Heart left ventricle (tissue), 16 donors: Measurements from ENCODE around the gene PIR. TPM values are rescaled to one million over a fixed set of nuclear protein-coding genes. Genes with fewer than 3 reads are reported as not detected.
A peak's percentile ranks its signal among the peaks of the same experiment; 100 is the strongest.

ENCODE experiments used
- ATAC-seq, 4 donors: fragments of 200-7000 bp; cut with Tn5 transposase; one replicate each; pipeline ENCODE4 v1.9.1; 2020 to 2022; ENCODE audit warnings: moderate library complexity in 4 of 4, mild to moderate bottlenecking in 3 of 4, moderate number of reproducible peaks in 1 of 4
- DNase-seq, 5 donors: peaks; one replicate each; pipeline ENCODE4 v3.0.0-alpha.2; 2020
- H3K27ac ChIP-seq, 12 donors: fragments of 200-600 bp; sonication (generic) in 4 of 12; one replicate each; pipeline versions ENCODE4 v1.5.0 to v1.8.0; 2016 to 2022; ENCODE audit warnings: mild to moderate bottlenecking in 2 of 12
- H3K27me3 ChIP-seq, 9 donors: fragments of 200-600 bp; sonication (generic) in 2 of 9; one replicate each; pipeline versions ENCODE4 v1.5.1 to v1.8.0; 2016 to 2022; ENCODE audit warnings: mild to moderate bottlenecking in 3 of 9
- H3K36me3 ChIP-seq, 9 donors: fragments of 200-600 bp; sonication (generic) in 2 of 9; one replicate each; pipeline versions ENCODE4 v1.5.0 to v1.8.0; 2018 to 2022; ENCODE audit warnings: mild to moderate bottlenecking in 2 of 9
- H3K4me1 ChIP-seq, 12 donors: fragments of 200-600 bp; sonication (generic) in 4 of 12; one replicate each; pipeline versions ENCODE4 v1.5.0 to v1.8.0; 2016 to 2022; ENCODE audit warnings: mild to moderate bottlenecking in 3 of 12
- H3K4me3 ChIP-seq, 12 donors: fragments of 200-600 bp; sonication (generic) in 4 of 12; one replicate each; pipeline versions ENCODE4 v1.5.0 to v1.8.0; 2017 to 2022; ENCODE audit warnings: mild to moderate bottlenecking in 9 of 12, moderate library complexity in 4 of 12
- H3K9me3 ChIP-seq, 12 donors: fragments of 200-600 bp; sonication (generic) in 4 of 12; one replicate each; pipeline versions ENCODE4 v1.5.0 to v1.8.0; 2016 to 2022; ENCODE audit warnings: mild to moderate bottlenecking in 1 of 12
- POLR2A ChIP-seq, 2 donors: fragments of 450-650 bp; IDR thresholded peaks; one replicate each; pipeline ENCODE4 v1.6.1; 2017; ENCODE audit warnings: antibody characterized with exemption in 2 of 2, mild to moderate bottlenecking in 2 of 2, moderate library complexity in 2 of 2
- WGBS, 4 donors: extraction: QIAGEN DNeasy Blood & Tissue Kit in 2 of 4; methylation state at CpG; one replicate each; pipeline versions ENCODE4 v1.1.5 to v1.1.7; 2013 to 2018; 5-methylcytosine and 5-hydroxymethylcytosine counted together
- intact Hi-C, 10 donors: fragments of 100-400 bp; cut with DNase I; formaldehyde crosslinking; loops; one replicate each; pipeline versions ENCODE4 v1.11.1 to v1.14.2; 2022
- polyA plus RNA-seq, 2 donors: library from polyadenylated mRNA; stranded (reverse); fragments of 200-250 nt; gene quantifications; one replicate each; pipeline ENCODE4 v1.2.3, GENCODE V29; 2013
- total RNA-seq, 9 donors: library from RNA; depleted of rRNA in 2 of 9; stranded (reverse); fragments of >200 nt in 2 of 9; fragmentation: NEBNext Ultra II Directional in 3 of 9; extraction: Animal tissue kit (Norgen Biotek cat#: 25700) in 3 of 9; gene quantifications; one replicate each; pipeline versions ENCODE4 v1.1.0 to v1.2.4, GENCODE V29; 2016 to 2023
- TF ChIP-seq, protein P1 (sequence below), 12 donors: fragments of 200-600 bp; sonication (generic) in 4 of 12; IDR thresholded peaks; one replicate each; pipeline versions ENCODE4 v1.5.0 to v1.8.0; 2018 to 2022; ENCODE audit warnings: antibody characterized with exemption in 12 of 12, mild to moderate bottlenecking in 5 of 12
- donor health status: ischemic (EF 13 %, LVEDD 7.1; RV severe dilation, severe dysfunction).
- donor health status: healthy with polysubstance abuse.
- donor health status: DM: no; HTN: yes; CAD: no.
- donor health status: DM: no; HTN: no; CAD: no.
- donor health status: ischemic (EF 25% LVEDD 6.9; RV normal size, moderate dysfunction).
- donor health status: ischemic (EF 25% LVEDD 5.7; RV mildly dilated, moderate dysfunction).
- donor health status: healthy.
- donor health status: DM: yes; HTN: yes; CAD: no.
- donor health status: ischemic (EF 35%, LVEDD 5.7; RV mildly dilated, moderate dysfunction).
- donor health status: nonischemic (EF 11% LVEDD 7.7; RV severe dilation, severe dysfunction).
- donor health status: DM: yes; HTN: yes; CAD: no.
- donor health status: PGD.
- donor health status: ischemic (EF 29% LVEDD 5.4; RV normal size, mild dysfunction).
- donor health status: nonischemic (EF 23%, LVEDD 6.1; RV moderate dilation, normal function).

Gene PIR
- total and polyA plus RNA-seq, 11 donors = 6.9 to 19.9 (median 11.3) TPM

GRCh38 chrX:15509845-15510244 is 16.7 kb upstream of the PIR start:
- no peaks in the 10 kb centered on the region for H3K9me3 ChIP-seq
- no peak overlapping the region for H3K27ac ChIP-seq
- DNase-seq = no peak
- H3K4me3 ChIP-seq = no peak overlapping the region
- TF ChIP-seq POLR2A (IDR thresholded peaks at IDR 0.05) = no peak
- TF ChIP-seq, protein P1, sequence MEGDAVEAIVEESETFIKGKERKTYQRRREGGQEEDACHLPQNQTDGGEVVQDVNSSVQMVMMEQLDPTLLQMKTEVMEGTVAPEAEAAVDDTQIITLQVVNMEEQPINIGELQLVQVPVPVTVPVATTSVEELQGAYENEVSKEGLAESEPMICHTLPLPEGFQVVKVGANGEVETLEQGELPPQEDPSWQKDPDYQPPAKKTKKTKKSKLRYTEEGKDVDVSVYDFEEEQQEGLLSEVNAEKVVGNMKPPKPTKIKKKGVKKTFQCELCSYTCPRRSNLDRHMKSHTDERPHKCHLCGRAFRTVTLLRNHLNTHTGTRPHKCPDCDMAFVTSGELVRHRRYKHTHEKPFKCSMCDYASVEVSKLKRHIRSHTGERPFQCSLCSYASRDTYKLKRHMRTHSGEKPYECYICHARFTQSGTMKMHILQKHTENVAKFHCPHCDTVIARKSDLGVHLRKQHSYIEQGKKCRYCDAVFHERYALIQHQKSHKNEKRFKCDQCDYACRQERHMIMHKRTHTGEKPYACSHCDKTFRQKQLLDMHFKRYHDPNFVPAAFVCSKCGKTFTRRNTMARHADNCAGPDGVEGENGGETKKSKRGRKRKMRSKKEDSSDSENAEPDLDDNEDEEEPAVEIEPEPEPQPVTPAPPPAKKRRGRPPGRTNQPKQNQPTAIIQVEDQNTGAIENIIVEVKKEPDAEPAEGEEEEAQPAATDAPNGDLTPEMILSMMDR (IDR thresholded peaks at IDR 0.05) = no peak
- intact Hi-C loops = no loop called here
- H3K36me3 ChIP-seq = no peaks in the 10 kb centered on the region
- no peaks in the 10 kb centered on the region for H3K4me1 ChIP-seq
- H3K27me3 ChIP-seq = peaks cover 0 to 48% (median 0%) of the 10 kb centered on the region in 9 donors
- no peak for ATAC-seq

DNA sequence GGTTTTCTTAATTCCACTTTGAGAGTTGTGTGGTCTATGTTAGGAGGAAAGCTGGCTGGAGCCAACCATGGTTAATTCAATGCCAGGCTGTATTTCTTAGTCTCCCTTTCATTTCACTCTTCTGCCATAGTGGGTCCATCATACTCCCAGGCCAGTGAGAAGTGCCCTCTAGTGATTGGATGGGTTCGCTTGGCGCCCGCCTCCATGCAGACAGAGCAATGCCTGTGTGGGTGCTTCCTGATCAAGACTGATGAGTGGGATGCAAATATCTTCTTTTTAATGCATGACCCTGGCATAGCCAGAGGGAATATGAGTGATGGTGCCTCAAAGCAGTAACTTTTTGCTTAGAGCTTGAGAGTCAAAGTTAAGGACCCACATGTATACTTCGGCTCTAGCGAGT is 13.9 kb upstream of the PIR start:
- intact Hi-C loops = no loop called here
- Histone ChIP-seq H3K4me3 (no peak overlapping the region), H3K27me3 (peaks cover 0 to 52% (median 0%) of the 10 kb centered on the region in 9 donors), H3K4me1 (no peaks in the 10 kb centered on the region), H3K27ac (no peak overlapping the region), H3K9me3 (no peaks in the 10 kb centered on the region), H3K36me3 (no peaks in the 10 kb centered on the region)
- TF ChIP-seq, protein P1 (IDR thresholded peaks at IDR 0.05) = no peak
- no peak for TF ChIP-seq POLR2A (IDR thresholded peaks at IDR 0.05)
- ATAC-seq (no peak), DNase-seq (no peak)
- WGBS, 4 donors = 70 to 98% (median 89%) methylated on average over 5 of the region's 5 CpGs

- Histone ChIP-seq H3K4me3 (no peak overlapping the region), H3K9me3 (no peaks in the 10 kb centered on the region), H3K27ac (no peak overlapping the region), H3K36me3 (no peaks in the 10 kb centered on the region), H3K4me1 (peaks cover 0 to 2% (median 0%) of the 10 kb centered on the region in 12 donors), H3K27me3 (peaks cover 0 to 58% (median 0%) of the 10 kb centered on the region in 9 donors)
- DNase-seq (no peak), ATAC-seq (no peak)
- intact Hi-C loops = no loop called here
- TF ChIP-seq, protein P1 (IDR thresholded peaks at IDR 0.05) = no peak
- TF ChIP-seq POLR2A (IDR thresholded peaks at IDR 0.05) = no peak
- 56 to 92% (median 72%) methylated on average over 3 of the region's 3 CpGs for WGBS, 4 donors
Measured at GRCh38 chrX:15505101-15505500, 12.0 kb upstream of the PIR start.

DNA sequence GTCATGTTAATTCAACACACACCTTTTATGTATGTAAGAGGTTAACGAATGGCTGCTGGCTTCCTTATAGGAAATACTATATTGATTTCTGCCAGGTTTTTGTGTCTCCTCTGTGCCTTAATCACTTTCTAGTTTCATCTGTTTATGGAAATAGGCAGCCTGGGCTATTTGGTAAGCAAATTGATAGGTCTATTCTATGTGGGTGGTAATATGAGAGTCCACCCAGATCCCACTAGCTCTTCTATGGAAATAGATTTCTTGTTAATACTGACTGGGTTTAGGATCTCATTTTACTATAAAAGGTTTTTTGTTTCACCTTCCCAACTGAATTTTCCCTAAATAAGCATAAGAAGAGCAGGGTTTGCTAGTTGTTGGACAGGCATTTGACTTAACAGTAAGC is 11.5 kb upstream of the PIR start:
- TF ChIP-seq POLR2A (IDR thresholded peaks at IDR 0.05) = no peak
- no peaks in the 10 kb centered on the region for H3K9me3 ChIP-seq
- no peak overlapping the region for H3K27ac ChIP-seq
- no peak for DNase-seq
- peaks cover 0 to 3% (median 0%) of the 10 kb centered on the region in 12 donors for H3K4me1 ChIP-seq
- H3K4me3 ChIP-seq = no peak overlapping the region
- intact Hi-C loops = no loop called here
- WGBS, 4 donors = 71 to 91% (median 87%) methylated on average over 1 of the region's 1 CpG
- no peak for ATAC-seq
- peaks cover 0 to 61% (median 0%) of the 10 kb centered on the region in 9 donors for H3K27me3 ChIP-seq
- no peaks in the 10 kb centered on the region for H3K36me3 ChIP-seq

DNA sequence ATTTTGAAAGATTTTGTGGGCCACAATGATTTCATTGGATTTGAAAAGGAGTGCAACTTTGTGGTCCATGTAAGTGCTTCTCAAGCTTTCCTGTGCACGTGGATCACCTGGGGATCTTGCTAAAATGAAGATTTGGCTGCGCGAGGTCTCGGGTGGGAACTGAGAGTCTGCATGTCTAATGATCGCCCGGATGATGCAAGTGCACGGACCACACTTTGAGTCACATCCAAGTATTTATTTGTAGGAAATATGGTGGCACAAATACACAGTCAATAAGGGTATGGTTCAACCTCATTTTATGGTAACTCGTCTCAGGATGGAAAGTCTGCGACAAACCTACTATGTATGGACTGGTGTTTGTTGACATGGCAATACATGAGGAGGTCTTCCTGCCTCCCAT is 8.4 kb upstream of the PIR start:
- peak overlapping the region in 6 of 12 donors; percentile 23 to 37 (median 33) for H3K4me3 ChIP-seq
- 87 to 98% (median 93%) methylated on average over 9 of the region's 9 CpGs for WGBS, 4 donors

More for the DNA sequence above, 8.4 kb upstream of the PIR start:
- intact Hi-C loops = no loop called here
- ATAC-seq (no peak), DNase-seq (no peak)
- TF ChIP-seq POLR2A (IDR thresholded peaks at IDR 0.05) = no peak
- TF ChIP-seq, protein P1 (IDR thresholded peaks at IDR 0.05) = no peak
- H3K4me1 ChIP-seq = peaks cover 0 to 8% (median 0%) of the 10 kb centered on the region in 12 donors
- H3K27me3 ChIP-seq = peaks cover 0 to 44% (median 0%) of the 10 kb centered on the region in 9 donors
- H3K36me3 ChIP-seq = no peaks in the 10 kb centered on the region
- H3K27ac ChIP-seq = peak overlapping the region in 3 of 12 donors; percentile 23 to 64 (median 52)
- no peaks in the 10 kb centered on the region for H3K9me3 ChIP-seq
